Gastrocnemius medialis (tissue), 4 donors: Measurements from ENCODE around the gene SLC38A2.

Experiments
- CTCF ChIP-seq, 5 experiments: fragments of 450-650 bp in 3 of 5; fragments of 200-600 bp in 2 of 5; sonication (generic) in 2 of 5; IDR thresholded peaks in 4 of 5; conservative IDR thresholded peaks in 1 of 5; 1 replicate in 4 of 5; 2 replicates in 1 of 5; pipeline ENCODE4 v1.5.1; 2016 to 2019; ENCODE audit warnings: antibody characterized with exemption in 5 of 5, mild to moderate bottlenecking in 3 of 5, moderate library complexity in 3 of 5
- POLR2A ChIP-seq, 2 donors: fragments of 450-650 bp; IDR thresholded peaks; one replicate each; pipeline ENCODE4 v1.6.1; 2017; ENCODE audit warnings: antibody characterized with exemption in 2 of 2, mild to moderate bottlenecking in 2 of 2, moderate library complexity in 2 of 2

GRCh38 chr12:46372544-46373300, at the start of gene SLC38A2:
- TF ChIP-seq CTCF (IDR thresholded peaks at IDR 0.05 in 4 of 5, conservative IDR thresholded peaks at IDR 0.05 in 1 of 5) (no peak), POLR2A (IDR thresholded peaks at IDR 0.05) (peak; percentile 100)
